HG03097 (cell line): Measurements from ENCODE around the gene RASGRP3.
"Not testable (repeated sequence)": the region's sequence is repeated elsewhere in the genome, so short reads cannot be mapped to it uniquely, and the experiment has no call there.

Experiments used
- ATAC-seq: cut with Tn5 transposase; IDR thresholded peaks from one replicate; pipeline ENCODE4 v1.9.1; 2021; ENCODE audit not compliant: unreplicated experiment, low FRiP score

RASGRP3 gene, protein sequence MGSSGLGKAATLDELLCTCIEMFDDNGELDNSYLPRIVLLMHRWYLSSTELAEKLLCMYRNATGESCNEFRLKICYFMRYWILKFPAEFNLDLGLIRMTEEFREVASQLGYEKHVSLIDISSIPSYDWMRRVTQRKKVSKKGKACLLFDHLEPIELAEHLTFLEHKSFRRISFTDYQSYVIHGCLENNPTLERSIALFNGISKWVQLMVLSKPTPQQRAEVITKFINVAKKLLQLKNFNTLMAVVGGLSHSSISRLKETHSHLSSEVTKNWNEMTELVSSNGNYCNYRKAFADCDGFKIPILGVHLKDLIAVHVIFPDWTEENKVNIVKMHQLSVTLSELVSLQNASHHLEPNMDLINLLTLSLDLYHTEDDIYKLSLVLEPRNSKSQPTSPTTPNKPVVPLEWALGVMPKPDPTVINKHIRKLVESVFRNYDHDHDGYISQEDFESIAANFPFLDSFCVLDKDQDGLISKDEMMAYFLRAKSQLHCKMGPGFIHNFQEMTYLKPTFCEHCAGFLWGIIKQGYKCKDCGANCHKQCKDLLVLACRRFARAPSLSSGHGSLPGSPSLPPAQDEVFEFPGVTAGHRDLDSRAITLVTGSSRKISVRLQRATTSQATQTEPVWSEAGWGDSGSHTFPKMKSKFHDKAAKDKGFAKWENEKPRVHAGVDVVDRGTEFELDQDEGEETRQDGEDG

DNA sequence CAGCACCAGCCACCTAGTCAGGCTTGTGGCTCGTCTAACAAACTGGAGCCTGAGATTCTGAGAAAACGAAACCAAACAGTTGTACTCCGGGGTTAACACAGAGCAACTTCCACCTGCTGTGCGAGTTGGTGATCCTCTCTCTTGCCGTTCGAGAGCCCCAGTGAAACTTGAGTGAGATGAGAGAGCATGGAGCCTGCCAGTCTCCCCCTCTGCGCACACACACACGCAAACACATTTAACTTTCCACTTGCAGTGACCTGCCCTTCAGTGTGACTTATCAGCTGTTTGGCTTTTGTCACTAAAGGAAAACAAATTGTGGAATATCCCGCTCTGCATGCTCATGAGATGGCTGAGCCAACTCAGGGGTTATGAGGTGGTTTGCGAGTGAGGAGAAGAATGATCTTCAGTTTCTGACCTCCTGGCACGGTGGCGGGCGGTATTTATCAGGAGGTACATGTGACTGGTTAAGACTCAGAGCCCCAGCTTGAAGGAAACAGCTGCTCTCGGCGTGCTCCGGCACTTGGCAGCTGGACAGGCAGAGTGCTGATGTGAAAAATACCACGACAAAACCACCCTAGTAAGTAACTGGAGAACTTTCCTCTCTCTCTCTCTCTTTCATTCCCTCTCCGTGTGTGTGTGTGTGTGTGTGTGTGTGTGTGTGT lies at the start of gene RASGRP3:
Gene RASGRP3, plus strand, starts transcription at position 519 of the 662 bp plus-strand sequence. CDS start 38,488 bp downstream, outside the sequence.
- ATAC-seq: peak; percentile 55

DNA sequence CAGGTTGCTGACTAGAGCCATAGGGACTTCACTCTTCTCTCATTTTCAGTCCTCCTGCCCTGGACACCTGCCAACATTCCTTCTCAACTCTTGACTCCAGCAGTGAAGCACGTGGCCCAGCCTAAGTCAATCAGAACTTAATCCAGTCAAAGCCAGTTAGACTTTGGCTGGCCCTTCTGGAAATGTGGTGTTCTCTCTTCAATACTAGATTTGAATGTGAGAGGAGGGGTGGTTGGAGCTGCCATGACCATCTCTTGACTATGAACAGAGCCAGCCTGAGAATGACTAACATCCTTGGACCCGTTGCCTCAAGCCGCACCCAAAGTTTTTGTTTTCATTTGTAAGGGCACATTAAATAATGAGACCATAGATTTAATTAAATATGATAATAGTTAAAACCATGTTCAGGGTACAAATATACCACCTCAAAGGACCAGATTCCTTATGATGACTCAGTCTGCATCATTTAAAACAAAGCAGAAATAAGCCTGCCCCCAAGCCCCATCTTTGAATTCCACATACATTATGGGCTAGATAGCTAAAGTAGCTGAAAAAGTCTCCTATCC lies 49.7 kb upstream of the RASGRP3 start:
- ATAC-seq: no peak

DNA sequence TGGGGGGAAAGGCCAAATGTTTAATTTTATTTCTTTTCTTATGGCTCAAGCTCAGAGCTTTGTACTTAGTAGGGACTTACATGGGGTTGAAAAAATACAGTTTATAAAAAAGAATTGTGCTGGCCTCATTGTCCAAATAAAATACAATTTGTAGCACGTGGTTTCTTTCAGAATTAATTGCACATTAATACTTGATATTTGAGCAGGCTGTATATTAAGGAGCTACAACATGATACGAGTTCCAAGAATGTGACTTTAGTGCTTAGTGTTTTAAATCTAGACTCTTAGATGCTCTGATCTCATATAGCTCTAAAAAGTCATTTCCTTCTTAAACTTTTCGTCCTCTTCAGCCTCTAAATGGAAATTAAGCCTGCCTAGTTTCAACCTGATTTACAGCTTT lies 46.4 kb upstream of the RASGRP3 start:
- ATAC-seq: no peak

DNA sequence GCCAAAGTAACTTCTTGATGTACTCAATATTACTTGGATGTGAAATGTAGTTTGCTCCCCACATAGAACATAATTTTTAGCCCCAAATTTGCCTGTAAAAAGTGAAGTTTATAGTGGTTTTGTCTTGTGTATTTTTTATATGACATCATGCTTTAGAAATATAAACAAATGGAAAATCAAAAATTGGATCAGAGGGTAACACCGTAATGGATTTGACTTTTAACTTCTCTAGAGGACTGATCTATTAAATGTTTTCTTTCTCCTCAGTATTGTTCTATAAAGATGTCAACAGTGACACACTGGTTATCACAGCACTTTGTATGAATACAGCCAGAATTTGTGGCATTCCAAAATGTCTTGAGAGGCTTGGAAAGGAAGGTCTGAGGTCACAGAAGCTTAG lies 45.6 kb upstream of the RASGRP3 start:
- no peak for ATAC-seq

DNA sequence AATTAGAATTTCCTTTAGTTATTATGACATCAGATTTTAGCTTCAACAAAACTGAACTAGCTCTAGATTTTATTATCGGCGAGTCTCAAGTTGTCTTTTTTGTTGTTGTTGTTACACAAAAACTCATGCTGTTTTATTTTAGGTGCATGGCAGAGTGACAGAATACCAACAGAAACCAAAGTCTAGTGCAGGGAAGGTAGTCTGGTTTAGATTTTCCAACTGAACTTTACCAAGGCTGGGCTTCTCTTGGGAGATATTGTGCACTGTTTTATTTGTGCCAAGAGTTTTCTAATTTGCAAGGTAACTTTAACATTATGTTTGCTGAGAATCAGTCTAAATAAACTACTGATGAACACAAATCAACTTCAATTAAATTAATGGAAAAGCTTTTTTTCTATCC lies 43.6 kb upstream of the RASGRP3 start:
- ATAC-seq: no peak

DNA sequence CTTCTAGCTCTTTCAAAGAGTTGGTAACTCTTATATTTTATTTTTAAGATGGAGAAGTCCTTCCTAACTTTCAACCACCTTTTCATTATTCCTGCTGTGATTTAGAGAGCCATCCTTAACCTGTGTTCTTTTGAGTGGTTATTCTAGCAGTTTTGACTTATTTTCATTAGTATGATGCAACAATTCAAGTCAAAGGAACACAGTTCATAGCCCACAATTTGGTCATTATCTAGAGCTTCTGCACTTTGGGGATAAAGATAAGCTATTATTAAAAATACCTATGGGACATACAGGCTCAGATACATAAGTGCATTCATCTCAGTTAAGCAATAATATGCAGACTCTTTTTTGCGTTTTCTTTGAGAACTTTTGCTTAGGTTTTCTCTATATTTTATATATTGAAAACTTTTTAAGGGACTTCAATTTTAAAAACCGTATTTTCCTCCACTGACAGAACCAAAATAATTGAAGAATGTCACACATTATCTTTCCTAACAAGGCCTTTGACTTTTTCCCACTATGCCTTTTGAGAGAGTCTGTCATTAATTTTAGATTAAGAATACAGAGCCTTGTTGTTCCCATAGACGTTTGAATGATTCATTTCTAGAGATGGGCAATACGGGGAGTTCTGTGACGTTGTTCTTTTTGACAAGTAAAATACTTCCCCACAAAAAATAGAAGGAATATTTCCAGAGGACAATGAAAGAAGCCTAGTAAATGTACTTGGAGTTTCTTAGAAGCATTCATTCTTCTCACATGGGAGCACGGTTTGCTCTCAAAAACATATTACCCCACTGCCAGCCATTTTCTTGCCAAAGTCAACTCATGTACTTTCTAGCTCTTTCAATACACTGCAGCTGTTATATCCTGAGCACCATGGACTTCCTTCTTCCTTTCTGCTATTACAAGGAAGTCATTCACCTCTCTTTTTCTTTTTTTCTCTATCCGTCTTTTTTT lies 42.9 kb upstream of the RASGRP3 start:
- ATAC-seq: no peak

DNA sequence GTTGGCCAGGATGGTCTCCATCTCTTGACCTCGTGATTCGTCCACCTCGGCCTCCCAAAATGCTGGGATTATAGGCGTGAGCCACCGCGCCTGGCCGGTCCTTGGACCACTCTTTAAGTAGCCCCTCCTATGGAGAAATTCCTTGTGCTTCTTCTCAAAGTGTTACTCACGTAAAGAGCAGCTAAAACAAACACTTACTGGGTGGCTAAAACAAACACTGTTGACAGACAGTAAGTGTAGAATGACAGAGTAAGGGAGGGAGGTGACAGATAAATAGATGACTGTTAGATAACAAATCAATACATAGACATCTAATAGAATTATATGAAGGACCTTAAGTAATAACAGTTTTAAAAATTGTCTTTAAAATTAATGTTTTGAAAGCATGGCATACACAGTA lies 40.9 kb upstream of the RASGRP3 start:
- no peak for ATAC-seq

DNA sequence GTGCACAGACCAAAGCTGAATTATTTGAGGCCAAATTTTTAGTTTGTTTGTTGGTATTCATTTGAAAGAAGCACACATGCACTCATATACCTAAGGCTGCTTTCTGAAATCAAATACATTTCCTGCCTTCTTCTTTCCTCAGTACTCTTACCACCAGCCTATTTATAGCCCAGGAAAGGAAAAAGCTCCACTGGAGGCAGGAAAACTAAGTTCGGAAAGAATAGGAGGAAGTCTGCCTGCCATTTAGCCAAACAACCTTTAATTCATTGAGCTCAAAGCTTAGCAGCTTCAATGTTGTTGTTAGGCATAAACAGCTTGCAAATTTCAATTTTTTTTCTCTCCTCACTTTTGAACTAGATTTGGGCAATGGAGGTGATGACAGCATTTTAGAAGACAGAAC lies 40.4 kb upstream of the RASGRP3 start:
- ATAC-seq: no peak

DNA sequence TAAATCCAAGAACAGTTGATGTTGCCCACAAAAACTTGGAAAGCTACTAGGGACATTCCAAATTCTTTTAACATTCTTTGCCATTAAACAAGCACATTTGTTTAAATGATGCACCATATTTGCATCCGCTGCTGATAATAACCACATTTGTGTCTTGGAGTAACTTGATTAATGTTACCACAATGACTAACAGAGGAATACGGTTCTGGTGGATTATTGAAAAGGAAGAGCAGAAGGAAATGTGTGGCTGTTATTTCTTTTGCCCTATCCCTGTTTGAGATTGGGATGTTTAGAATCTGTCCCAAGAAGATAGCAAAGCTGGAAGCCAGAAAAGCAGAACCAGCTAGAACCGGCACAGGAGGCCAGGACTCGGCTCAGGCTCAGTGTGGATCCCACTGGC lies 39.2 kb upstream of the RASGRP3 start:
- ATAC-seq: no peak

DNA sequence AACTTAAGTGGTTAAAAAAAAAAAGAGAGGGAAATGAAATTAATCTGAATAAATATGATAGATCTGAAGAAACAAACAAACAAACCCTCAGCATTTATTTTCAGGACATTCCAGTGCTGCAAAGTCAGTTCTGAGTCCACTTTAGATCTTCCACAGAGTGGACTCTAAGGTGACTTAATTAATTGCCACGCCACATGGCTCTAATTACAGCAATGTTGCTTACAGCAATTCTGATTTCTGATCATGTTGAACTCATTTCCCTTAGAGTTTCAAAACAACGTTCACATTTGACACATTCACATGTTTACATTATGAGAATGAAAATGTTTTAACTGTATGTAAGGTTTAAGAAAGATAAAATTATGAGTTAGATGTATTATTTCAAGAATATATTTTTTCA lies 38.6 kb upstream of the RASGRP3 start:
- ATAC-seq: no peak

DNA sequence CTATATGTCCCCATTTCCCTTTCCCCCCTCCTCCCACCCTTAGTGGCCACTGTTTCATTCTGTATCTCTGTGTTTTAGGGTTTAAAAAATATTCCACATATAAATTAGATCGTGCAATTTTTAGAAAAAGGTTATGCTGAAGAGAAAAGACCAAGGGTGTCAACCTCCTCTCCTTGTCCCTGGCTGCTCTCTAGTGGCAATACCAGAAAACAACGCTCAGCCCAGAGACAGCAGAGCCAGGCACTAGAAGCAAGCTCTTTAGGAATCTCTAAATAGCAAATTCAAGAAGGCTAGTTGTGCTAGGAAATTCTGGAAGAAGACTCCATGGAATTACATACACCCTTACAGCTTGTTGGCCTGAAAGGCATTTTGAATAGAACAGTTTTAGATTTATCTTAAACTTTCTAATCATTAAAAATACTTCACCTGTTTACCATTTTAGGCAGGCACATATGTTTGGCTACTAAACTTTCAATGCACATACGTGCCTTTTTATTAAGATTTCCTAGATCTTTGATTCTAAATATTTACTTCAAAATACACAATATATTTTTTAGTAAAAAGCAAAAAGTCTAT lies 35.1 kb upstream of the RASGRP3 start:
- no peak for ATAC-seq

DNA sequence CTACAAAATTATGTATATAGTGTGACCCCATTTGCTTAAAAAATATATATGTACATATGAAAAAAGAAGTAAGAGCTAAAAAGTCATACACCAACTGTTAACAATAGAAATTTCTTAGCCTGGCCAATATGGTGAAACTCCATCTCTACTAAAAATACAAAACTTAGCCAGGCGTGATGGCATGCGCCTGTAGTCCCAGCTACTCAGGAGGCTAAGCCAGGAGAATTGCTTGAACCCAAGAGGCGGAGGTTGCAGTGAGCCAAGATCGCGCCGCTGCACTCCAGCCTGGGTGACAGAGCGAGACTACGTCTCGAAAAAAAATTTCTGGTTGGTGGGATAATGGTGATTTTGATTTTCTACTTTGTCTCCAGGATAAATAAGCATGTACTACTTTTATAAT lies 34.4 kb upstream of the RASGRP3 start:
- ATAC-seq: not testable (repeated sequence)

DNA sequence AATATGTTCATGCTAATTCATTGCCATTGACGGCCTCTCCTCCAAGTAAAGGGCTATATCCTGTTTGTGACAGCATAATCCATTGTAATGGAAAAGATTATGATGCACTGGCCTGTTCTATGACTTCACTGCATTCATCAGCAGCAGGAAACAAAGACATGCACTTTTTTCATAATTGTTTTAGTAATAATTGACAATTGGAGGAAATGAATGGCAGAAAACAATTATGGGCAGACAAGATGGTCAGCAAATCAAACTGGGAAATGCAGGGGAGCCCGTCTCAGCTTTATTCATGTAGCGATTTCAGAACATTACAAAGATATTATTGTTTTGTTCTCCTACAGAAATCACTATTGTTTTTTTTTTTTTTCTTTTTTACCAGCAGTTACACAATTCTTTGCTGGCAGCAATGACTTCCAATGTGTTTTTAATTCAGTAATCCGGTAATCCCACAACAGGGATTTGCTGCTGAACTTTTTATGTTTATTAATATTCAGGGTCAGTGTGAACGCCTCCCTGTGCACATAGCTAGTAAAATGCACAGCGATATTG lies 33.8 kb upstream of the RASGRP3 start:
- ATAC-seq: no peak

DNA sequence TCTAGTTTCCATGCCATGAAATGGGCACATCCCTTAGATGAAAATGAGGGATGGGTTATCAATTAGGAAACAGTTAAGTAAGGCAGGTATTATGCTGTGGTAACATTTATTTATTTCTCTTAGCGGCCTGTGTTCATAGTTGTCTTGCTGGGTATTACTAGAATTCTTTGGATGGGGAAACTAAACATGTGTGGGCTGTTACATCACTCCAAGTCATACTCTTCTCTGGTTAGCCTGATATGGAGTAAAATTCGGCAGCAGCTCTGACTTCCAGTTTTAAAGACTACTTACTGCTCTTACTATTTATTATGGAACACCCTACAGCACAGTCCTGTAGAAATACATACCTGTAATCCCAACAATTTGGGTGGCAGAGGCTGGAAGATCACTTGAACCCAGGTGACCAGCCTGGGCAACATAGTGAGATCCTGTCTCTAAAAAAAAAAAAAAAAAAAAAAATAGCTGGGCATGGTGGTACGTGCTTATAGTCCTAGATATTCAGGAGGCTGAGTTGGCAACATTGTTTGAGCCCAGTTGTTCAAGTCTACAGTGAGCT lies 33.1 kb upstream of the RASGRP3 start:
- no peak for ATAC-seq

DNA sequence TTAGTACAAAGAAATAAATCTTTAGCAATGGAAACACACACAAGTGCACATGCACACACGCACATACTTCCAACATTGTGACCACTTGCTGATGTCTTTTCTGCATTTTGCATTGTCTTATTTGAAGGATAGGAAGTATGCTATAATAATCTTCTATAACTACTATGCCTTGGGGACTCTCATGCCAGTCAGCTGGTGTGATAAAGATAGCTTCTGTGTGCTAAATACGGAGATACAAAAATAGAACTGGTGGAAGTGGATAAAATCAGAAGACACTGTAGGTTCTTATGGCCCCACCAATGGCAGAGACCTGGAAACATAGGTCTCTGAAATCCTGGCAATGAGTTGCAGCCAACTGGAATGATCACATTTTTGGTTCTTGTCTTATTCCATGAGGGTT lies 31.5 kb upstream of the RASGRP3 start:
- no peak for ATAC-seq

DNA sequence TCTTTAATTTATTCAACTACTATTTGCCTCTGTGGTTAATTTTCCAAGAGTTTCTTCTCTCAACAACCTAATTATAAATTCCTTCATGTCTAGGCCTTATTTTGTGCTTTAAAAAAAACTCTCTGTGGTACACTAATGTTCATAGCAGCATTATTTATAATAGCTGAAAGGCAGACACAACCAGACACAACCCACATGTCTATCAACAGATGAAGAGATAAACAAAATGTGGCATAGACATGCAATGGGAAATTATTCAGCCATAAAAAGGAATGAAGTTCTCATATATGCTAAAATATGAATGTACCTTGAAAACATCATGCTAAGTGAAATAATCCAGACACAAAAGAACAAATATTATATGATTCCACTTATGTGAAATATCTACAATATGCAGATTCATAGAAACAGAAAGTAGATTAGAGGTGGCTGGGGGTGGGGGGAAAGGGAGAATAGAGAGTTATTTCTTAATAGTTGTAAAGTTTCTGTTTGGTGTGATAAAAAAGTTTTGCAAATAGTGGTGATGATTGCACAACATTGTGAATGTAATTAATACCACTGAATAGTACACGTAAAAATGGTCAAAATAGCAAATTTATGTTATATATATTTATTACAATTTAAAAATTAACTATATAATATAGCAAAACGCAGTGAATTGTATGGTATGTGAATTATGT lies 28.1 kb upstream of the RASGRP3 start:
- ATAC-seq: no peak

DNA sequence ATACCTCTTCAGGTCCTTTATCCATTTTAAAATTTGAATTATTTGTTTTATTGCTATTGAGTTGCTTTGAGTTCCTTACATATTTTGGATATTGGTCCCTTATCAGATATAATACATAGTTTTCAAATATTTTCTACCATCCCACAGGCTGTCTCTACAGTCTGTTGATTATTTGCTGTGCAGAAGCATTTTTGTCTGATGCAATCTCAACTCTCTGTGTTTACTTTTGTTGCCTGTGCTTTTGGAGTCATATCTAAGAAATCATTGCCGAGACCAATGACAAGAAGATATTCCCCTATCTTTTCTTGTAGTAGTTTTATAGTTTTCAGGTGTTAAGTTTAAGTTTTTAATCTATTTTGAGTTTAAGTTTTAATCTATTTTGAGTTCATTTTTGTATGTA lies 25.2 kb upstream of the RASGRP3 start:
- ATAC-seq: no peak

DNA sequence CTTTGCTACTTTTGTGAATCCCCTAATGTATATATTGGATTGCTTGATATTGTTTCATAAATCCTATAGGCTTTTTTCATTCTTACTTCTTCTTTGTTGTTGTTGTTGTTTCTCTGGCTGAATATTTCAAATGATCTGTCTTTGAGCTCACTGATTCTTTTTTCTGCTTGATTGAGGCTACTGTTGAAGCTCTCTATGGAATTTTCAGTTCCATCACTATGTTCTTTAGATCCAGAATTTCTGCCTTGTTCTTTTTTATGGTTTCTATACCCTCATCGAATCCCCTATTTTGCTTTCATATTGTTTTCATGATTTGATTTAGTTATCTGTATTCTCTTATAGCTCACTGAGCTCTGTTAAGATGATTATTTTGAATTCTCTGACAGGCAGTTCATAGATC lies 24.6 kb upstream of the RASGRP3 start:
- no peak for ATAC-seq

DNA sequence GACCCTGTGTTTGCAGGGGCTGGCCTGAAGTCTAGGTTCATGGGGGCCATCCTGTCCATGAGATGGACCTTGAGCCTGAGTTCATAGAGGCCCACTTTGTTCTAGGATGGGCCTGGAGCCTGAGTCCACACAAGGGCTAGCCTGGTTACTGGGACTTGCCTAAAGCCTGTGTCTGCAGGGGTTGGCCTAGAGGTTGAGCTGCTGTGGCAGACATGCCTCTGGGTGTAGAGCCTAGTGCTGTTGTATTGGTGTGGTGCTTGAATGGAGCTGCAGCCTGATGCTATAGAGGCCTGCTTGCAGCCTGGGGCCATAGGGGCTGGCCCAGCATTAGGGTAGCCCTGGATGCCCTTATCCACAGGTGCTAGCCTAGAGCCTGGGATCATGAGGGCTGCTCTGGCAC lies 23.9 kb upstream of the RASGRP3 start:
- ATAC-seq: no peak
